ENCODE data around the gene STEAP1B.

- TF ChIP-seq CTCF (conservative IDR thresholded peaks at IDR 0.05; ENCODE audit: low read depth, low read length) (no peak), NFE2L2 (IDR thresholded peaks at IDR 0.05; ENCODE audit: low read depth, low read length) (no peak), RAD21 (IDR thresholded peaks at IDR 0.05; ENCODE audit: low read length) (no peak), FOS (IDR thresholded peaks at IDR 0.05; ENCODE audit: low read depth, low read length) (no peak), POLR2A (IDR thresholded peaks at IDR 0.05; ENCODE audit: low read depth, low read length) (no peak), RFX5 (IDR thresholded peaks at IDR 0.05; ENCODE audit: low read depth, low read length) (no peak), SMC3 (IDR thresholded peaks at IDR 0.05; ENCODE audit: low read depth, low read length) (no peak), BHLHE40 (IDR thresholded peaks at IDR 0.05; ENCODE audit: low read depth, low read length) (no peak), USF2 (IDR thresholded peaks at IDR 0.05; ENCODE audit: low read depth, low read length) (no peak), RCOR1 (IDR thresholded peaks at IDR 0.05; ENCODE audit: insufficient replicate concordance, low read length) (no peak), CEBPB (IDR thresholded peaks at IDR 0.05; ENCODE audit: low read depth, low read length) (no peak), MAFK (IDR thresholded peaks at IDR 0.05; ENCODE audit: low read depth, low read length) (no peak), MXI1 (IDR thresholded peaks at IDR 0.05; ENCODE audit: borderline replicate concordance, low read depth, low read length) (no peak)
Observed at GRCh38 chr7:22394739-22395138, 105.2 kb downstream of the STEAP1B start.
